ENCODE data around the gene RNF150. TPM values are rescaled to one million over a fixed set of nuclear protein-coding genes. Genes with fewer than 3 reads are reported as not detected.

RNF150 gene
- total RNA-seq, 1 experiment from 2014 or later = 1.3 TPM

- Histone ChIP-seq H3K27ac (ENCODE audit: low read length) (no peak overlapping the region), H3K4me1 (ENCODE audit: control insufficient read depth, insufficient read depth, low read length) (no peaks in the 10 kb centered on the region), H3K9me3 (ENCODE audit: control insufficient read depth, insufficient read depth, low read depth, low read length) (no peaks in the 10 kb centered on the region), H3K36me3 (ENCODE audit: control insufficient read depth, insufficient read depth, low read length) (no peaks in the 10 kb centered on the region), H3K4me3 (ENCODE audit: low read depth in 2 of 2, low read length in 2 of 2) (no peak overlapping the region), H3K27me3 (ENCODE audit: control insufficient read depth, insufficient read depth, low read length) (no peaks in the 10 kb centered on the region)
- ATAC-seq = no peak
- no TSS peak for BruUV-seq (replicated peaks)
- DNase-seq (ENCODE audit: low read depth, low spot score) = no peak
- in situ Hi-C loops (cut with HindIII; ENCODE audit: low pct_unique_long_range_greater_than_20kb, low sequenced_read_pairs) = no loop called here
- POLR2A ChIA-PET = no interaction called here
- CTCF ChIA-PET = no interaction called here
- intact Hi-C loops (cut with micrococcal nuclease; ENCODE audit: unreplicated experiment) = no loop called here
- TF ChIP-seq CTCF (IDR thresholded peaks at IDR 0.05) (no peak), REST (IDR thresholded peaks at IDR 0.05; ENCODE audit: insufficient read depth in 1 of 2, low read depth in 2 of 2, low read length in 1 of 2) (no peak), TCF7L2 (IDR thresholded peaks at IDR 0.05; ENCODE audit: low read depth, low read length) (no peak), POLR2AphosphoS5 (IDR thresholded peaks at IDR 0.05; ENCODE audit: low read depth, low read length) (no peak)
Observed at GRCh38 chr4:140982613-140983340, 150.5 kb downstream of the RNF150 start.

- ChIA-PET POLR2A (no interaction called here), CTCF (no interaction called here)
- BruUV-seq (replicated peaks) = no TSS peak
- Histone ChIP-seq H3K9me3 (ENCODE audit: control insufficient read depth, insufficient read depth, low read depth, low read length) (no peaks in the 10 kb centered on the region), H3K36me3 (ENCODE audit: control insufficient read depth, insufficient read depth, low read length) (no peaks in the 10 kb centered on the region), H3K27me3 (ENCODE audit: control insufficient read depth, insufficient read depth, low read length) (no peaks in the 10 kb centered on the region), H3K4me1 (ENCODE audit: control insufficient read depth, insufficient read depth, low read length) (no peaks in the 10 kb centered on the region), H3K4me3 (ENCODE audit: low read depth in 2 of 2, low read length in 2 of 2) (no peak overlapping the region), H3K27ac (ENCODE audit: low read length) (no peak overlapping the region)
- in situ Hi-C loops (cut with HindIII; ENCODE audit: low pct_unique_long_range_greater_than_20kb, low sequenced_read_pairs) = no loop called here
- intact Hi-C loops (cut with micrococcal nuclease; ENCODE audit: unreplicated experiment) = no loop called here
- ATAC-seq = no peak
- DNase-seq (ENCODE audit: low read depth, low spot score) = no peak
- TF ChIP-seq TCF7L2 (IDR thresholded peaks at IDR 0.05; ENCODE audit: low read depth, low read length) = no peak
Observed at GRCh38 chr4:140980426-140981200, 152.7 kb downstream of the RNF150 start.

- CTCF ChIA-PET = no interaction called here
- no peak for DNase-seq (ENCODE audit: low read depth, low spot score)
- Histone ChIP-seq H3K27ac (ENCODE audit: low read length) (no peak overlapping the region), H3K4me3 (ENCODE audit: low read depth in 2 of 2, low read length in 2 of 2) (no peak overlapping the region), H3K4me1 (ENCODE audit: control insufficient read depth, insufficient read depth, low read length) (no peaks in the 10 kb centered on the region), H3K9me3 (ENCODE audit: control insufficient read depth, insufficient read depth, low read depth, low read length) (no peaks in the 10 kb centered on the region), H3K36me3 (ENCODE audit: control insufficient read depth, insufficient read depth, low read length) (no peaks in the 10 kb centered on the region), H3K27me3 (ENCODE audit: control insufficient read depth, insufficient read depth, low read length) (no peaks in the 10 kb centered on the region)
- in situ Hi-C loops (cut with HindIII; ENCODE audit: low pct_unique_long_range_greater_than_20kb, low sequenced_read_pairs) (no loop called here), intact Hi-C loops (cut with micrococcal nuclease; ENCODE audit: unreplicated experiment) (no loop called here)
- ATAC-seq = no peak
- POLR2A ChIA-PET = no interaction called here
- TF ChIP-seq REST (IDR thresholded peaks at IDR 0.05; ENCODE audit: insufficient read depth in 1 of 2, low read depth in 2 of 2, low read length in 1 of 2) (no peak), CTCF (IDR thresholded peaks at IDR 0.05) (no peak), POLR2AphosphoS5 (IDR thresholded peaks at IDR 0.05; ENCODE audit: low read depth, low read length) (no peak), SIN3A (IDR thresholded peaks at IDR 0.05; ENCODE audit: borderline replicate concordance, insufficient read depth, low read depth, low read length) (no peak), TCF7L2 (IDR thresholded peaks at IDR 0.05; ENCODE audit: low read depth, low read length) (no peak)
- no TSS peak for BruUV-seq (replicated peaks)
Observed at GRCh38 chr4:140976768-140977167, 156.5 kb downstream of the RNF150 start.
